AG10803 (cell line): Measurements from ENCODE around the gene MBNL3.

Experiments
- DNase-seq: peaks from one replicate; pipeline ENCODE4 v3.0.0; 2010; ENCODE audit warnings: low read depth
- H3K4me3 ChIP-seq: 2 replicates; pipeline ENCODE4 v1.5.1; 2011; ENCODE audit warnings: mild to moderate bottlenecking, low read length, control low read depth
- CTCF ChIP-seq: conservative IDR thresholded peaks from 2 replicates; pipeline ENCODE4 v1.5.1; 2011; ENCODE audit warnings: mild to moderate bottlenecking, low read length, control low read depth, inconsistent platforms

Gene MBNL3

DNA sequence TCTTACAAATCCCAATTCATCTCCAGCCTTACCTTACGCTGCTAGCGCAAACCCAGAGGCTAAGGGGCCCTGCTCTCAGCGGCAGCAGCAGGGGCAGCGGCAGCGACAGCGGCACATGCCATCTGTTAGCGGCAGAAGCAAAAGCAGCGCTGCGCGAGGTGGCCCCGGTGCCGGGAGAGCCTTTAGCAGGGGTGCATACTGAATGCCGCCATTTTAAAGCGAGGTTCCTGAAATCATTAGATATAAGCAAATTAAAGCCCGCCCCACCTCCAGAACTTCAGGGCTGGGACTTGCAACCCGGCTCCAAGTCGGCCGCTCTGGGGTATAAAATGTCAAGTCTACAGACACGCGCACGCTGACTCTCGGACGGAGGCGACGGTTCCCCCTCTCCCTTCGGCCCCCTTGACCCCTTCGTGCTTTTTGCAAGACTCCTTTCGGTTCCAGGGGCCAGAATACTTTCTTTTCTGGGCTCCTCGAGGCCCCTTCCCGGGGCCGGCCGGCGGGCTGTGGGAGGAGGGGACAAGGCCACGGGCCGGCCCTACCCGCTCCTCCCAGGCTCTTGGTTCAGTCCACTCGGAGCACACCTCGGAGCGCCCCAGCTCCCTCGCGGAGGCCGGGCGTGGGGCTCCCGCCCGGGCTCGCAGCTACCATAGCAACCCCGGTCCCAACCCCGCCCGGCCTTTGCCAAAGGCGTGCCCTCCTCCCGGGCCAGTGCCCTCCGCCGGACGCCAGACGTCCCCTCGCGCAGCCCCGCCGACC, at the start of gene MBNL3:
MBNL3 (minus strand) TSS at position 220 of the 759 bp plus-strand sequence. CDS start 49,427 bp downstream, outside the sequence.
- no peak for TF ChIP-seq CTCF
- peak; percentile 31 for DNase-seq
- peak within 1 kb of the TSS; percentile 60 for H3K4me3 ChIP-seq

DNA sequence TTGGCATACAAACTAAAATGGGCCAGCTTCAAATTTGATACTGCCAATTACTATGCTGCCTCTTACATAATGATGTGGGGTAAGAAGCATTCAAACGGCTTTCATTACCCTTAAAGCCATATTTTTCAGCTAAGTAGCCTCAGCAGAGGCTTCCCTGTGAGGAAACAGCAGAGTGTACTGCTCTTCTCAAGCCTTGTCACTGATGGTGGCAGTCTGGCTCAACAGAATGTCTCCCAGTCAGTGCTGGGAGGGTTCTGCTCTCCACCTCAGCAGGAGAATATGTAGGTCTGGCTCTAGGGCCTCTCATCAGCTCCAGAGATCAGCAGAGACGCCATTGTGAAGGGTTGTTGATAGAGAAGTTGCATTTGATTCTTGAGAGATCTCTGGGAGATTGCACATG, 44.6 kb upstream of the MBNL3 start:
- TF ChIP-seq CTCF, result no peak
- H3K4me3 ChIP-seq, result no peak overlapping the region
- DNase-seq, result no peak

GRCh38 chrX:132532913-132533312, 44.1 kb upstream of the MBNL3 start:
- DNase-seq, result peak; percentile 0
- H3K4me3 ChIP-seq, result no peak overlapping the region
- no peak for TF ChIP-seq CTCF

DNA sequence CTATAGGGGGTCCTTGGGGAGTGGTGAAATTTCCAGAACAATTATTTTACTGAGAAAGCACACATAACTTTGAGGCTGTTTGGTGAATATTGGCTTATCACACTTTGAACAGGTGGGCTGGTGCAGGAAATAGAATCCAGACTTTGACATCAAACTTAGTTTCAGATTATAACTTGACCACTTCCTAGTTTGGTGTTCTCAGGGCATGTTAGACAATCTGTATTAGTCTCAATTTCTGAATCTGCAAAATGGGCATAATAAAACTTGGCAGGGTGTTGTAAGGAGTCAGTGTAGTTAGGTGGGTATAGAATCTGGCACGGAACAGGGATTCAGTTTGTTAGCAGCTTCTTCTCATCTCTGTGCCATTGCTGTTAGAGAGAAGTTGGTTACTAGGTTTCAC, 43.3 kb upstream of the MBNL3 start:
- TF ChIP-seq CTCF, result no peak
- H3K4me3 ChIP-seq, result no peak overlapping the region
- no peak for DNase-seq

GRCh38 chrX:132520792-132521191, 32.0 kb upstream of the MBNL3 start:
- no peak for DNase-seq
- no peak for TF ChIP-seq CTCF
- H3K4me3 ChIP-seq, result no peak overlapping the region

DNA sequence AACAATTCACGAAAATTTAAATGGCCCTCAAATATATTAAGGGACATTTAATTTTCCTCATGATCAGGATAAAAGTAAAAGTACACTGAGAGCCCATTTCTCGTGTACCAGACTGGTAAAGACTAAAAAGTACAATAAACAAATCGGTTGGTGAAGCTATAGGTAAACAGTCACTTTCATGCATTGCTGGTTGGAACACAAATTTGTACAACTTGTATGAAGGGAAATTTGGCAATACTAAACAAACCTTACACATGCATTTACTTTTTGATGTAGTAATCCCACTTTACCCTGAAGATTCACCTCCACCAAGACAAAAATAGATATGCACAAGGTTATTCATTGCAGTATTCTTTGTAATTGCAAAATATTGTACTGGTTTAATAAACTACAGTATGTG, 31.4 kb upstream of the MBNL3 start:
- H3K4me3 ChIP-seq, result no peak overlapping the region
- DNase-seq, result no peak
- TF ChIP-seq CTCF, result no peak

DNA sequence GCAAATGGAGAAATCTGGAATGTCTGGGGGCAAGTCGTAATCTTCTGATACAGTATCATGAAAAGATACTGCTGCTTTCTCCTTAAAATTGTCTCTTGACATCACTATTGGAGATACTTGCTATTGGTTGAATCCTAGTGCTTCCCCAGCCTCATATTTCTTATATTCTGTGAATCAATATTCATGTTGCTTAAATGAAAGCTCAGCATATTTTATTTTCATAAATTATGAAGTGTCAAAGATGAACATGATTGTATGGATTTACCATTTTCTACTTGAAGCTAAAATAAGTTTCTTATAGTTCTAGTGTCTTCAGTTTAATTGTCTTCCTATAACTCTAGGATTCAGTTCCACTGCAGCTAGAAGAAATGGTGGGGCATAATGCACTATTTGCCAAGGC, 29.6 kb upstream of the MBNL3 start:
- TF ChIP-seq CTCF, result no peak
- DNase-seq, result no peak

More for the DNA sequence above, 29.6 kb upstream of the MBNL3 start:
- H3K4me3 ChIP-seq, result no peak overlapping the region
